T1000 (cell line): ENCODE measurements around the gene EID3.
"Not testable (repeated sequence)": the region's sequence is repeated elsewhere in the genome, so short reads cannot be mapped to it uniquely, and the experiment has no call there.

ENCODE experiments used
- DNase-seq: peaks from one replicate; lab custom pipeline; 2025; ENCODE audit warnings: mixed read lengths; lab: John Stamatoyannopoulos, UW

The EID3 gene

GRCh38 chr12:104312654-104313053 is 9.1 kb downstream of the EID3 start:
- DNase-seq, result no peak

- no peak for DNase-seq
These were observed 10.2 kb downstream of the EID3 start for GRCh38 chr12:104313568-104314241.

- no peak for DNase-seq
These were observed 10.7 kb downstream of the EID3 start for GRCh38 chr12:104314242-104314614.

GRCh38 chr12:104315326-104316224 is 12.0 kb downstream of the EID3 start:
- no peak for DNase-seq

- DNase-seq, result no peak
These were observed 13.4 kb downstream of the EID3 start for GRCh38 chr12:104316936-104317335.

- no peak for DNase-seq
These were observed 14.1 kb downstream of the EID3 start for GRCh38 chr12:104317538-104318210.

GRCh38 chr12:104319028-104319427 is 15.5 kb downstream of the EID3 start:
- no peak for DNase-seq

GRCh38 chr12:104319918-104320626 is 16.5 kb downstream of the EID3 start:
- DNase-seq, result no peak

- DNase-seq, result no peak
These were observed 17.1 kb downstream of the EID3 start for GRCh38 chr12:104320627-104321024.

- DNase-seq, result no peak
These were observed 18.4 kb downstream of the EID3 start for GRCh38 chr12:104321949-104322348.

GRCh38 chr12:104322533-104322932 is 19.0 kb downstream of the EID3 start:
- DNase-seq, result not testable (repeated sequence)

GRCh38 chr12:104323899-104324298 is 20.4 kb downstream of the EID3 start:
- DNase-seq, result no peak

- not testable (repeated sequence) for DNase-seq
These were observed 24.7 kb downstream of the EID3 start for GRCh38 chr12:104328278-104328677.

GRCh38 chr12:104328790-104329189 is 25.3 kb downstream of the EID3 start:
- DNase-seq, result no peak

GRCh38 chr12:104329707-104330532 is 26.4 kb downstream of the EID3 start:
- no peak for DNase-seq

GRCh38 chr12:104331376-104331775 is 27.8 kb downstream of the EID3 start:
- DNase-seq, result no peak

- not testable (repeated sequence) for DNase-seq
These were observed 28.7 kb downstream of the EID3 start for GRCh38 chr12:104332273-104332672.

GRCh38 chr12:104333692-104334255 is 30.2 kb downstream of the EID3 start:
- no peak for DNase-seq

- DNase-seq, result no peak
These were observed 31.0 kb downstream of the EID3 start for GRCh38 chr12:104334581-104334980.

GRCh38 chr12:104336115-104336514 is 32.6 kb downstream of the EID3 start:
- no peak for DNase-seq

- no peak for DNase-seq
These were observed 33.6 kb downstream of the EID3 start for GRCh38 chr12:104337030-104337558.
